Epithelial cell of esophagus (primary cell): ENCODE results near the gene CNTNAP2.

Experiments used
- DNase-seq: peaks from one replicate; pipeline ENCODE4 v3.0.0; 2010; ENCODE audit warnings: low read depth
- H3K4me3 ChIP-seq: 2 replicates; pipeline ENCODE4 v1.5.1; 2011; ENCODE audit warnings: mild to moderate bottlenecking, low read length, control low read depth
- CTCF ChIP-seq: IDR thresholded peaks from 2 replicates; pipeline ENCODE4 v1.5.1; 2011; ENCODE audit warnings: low read depth, mild to moderate bottlenecking, low read length, control low read depth, inconsistent platforms; ENCODE audit not compliant: insufficient read depth; ENCODE audit errors: missing control alignments

The CNTNAP2 gene

DNA sequence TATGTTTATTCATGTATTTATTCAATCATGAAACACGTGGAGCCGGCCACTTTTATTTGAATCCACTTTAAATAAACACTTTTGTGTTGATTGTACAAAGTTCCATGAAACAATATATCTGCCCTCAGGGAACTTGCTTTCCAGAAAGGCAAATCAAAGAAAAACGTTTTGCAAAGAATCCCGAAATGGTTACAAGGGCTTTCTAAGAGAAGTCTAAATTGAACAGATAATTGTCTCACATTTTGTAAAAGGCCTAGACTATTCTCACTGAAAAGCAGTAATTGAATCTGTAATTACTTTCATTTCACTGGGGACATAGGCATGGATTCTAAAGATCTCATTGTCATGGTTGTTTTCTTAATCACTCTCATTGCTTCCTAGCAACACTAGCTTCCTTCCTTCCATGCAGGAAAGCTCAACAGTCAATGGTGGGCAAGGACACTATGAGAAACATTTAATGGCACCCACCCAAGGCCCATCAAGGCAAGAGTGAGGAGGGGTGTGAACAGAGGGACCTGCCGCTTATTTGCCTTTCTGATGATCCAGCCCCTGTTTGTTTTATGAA is 1851.5 kb downstream of the CNTNAP2 start:
- TF ChIP-seq CTCF: no peak
- H3K4me3 ChIP-seq: no peak overlapping the region
- no peak for DNase-seq

- no peak overlapping the region for H3K4me3 ChIP-seq
- TF ChIP-seq CTCF: no peak
- no peak for DNase-seq
These were observed 1855.1 kb downstream of the CNTNAP2 start for GRCh38 chr7:147971606-147972110.

DNA sequence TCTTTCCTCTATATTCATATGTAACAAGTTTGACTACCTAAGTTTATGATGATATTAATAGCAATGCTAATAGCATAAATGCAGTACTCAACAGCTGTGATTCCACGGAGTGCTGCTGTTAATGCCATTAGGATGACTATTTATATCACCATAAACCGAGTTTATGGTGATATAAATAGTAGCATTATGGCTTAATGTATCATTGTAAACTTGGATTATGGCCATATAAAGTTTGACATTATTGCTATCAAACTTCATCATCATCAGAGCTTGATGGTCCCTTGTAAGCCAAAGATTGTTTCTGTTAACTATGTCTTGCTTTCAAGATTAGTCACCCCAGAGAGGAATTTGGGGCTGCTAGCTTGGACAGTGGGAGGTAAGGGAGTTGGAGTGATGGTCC is 1861.6 kb downstream of the CNTNAP2 start:
- no peak for DNase-seq
- H3K4me3 ChIP-seq: no peak overlapping the region
- no peak for TF ChIP-seq CTCF

DNA sequence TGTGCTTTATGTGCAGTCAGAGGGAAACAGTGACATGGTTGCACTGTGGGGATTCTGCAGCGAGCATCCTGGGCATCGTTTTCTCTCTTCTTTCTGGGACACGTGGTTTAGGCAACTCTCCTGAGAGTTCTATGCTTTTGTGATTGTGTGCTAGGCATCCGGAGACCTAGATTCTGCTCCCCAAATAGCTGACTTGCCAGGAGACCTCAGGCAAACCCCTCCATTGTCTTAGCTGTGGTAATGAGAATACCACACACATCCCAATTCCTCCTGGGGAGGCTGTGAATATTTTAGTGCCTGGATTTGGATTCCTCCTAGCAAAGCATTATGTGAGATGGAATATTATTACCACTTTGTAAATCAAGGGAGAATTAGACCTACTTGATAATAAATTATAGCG is 1862.0 kb downstream of the CNTNAP2 start:
- DNase-seq: no peak
- TF ChIP-seq CTCF: no peak
- no peak overlapping the region for H3K4me3 ChIP-seq

DNA sequence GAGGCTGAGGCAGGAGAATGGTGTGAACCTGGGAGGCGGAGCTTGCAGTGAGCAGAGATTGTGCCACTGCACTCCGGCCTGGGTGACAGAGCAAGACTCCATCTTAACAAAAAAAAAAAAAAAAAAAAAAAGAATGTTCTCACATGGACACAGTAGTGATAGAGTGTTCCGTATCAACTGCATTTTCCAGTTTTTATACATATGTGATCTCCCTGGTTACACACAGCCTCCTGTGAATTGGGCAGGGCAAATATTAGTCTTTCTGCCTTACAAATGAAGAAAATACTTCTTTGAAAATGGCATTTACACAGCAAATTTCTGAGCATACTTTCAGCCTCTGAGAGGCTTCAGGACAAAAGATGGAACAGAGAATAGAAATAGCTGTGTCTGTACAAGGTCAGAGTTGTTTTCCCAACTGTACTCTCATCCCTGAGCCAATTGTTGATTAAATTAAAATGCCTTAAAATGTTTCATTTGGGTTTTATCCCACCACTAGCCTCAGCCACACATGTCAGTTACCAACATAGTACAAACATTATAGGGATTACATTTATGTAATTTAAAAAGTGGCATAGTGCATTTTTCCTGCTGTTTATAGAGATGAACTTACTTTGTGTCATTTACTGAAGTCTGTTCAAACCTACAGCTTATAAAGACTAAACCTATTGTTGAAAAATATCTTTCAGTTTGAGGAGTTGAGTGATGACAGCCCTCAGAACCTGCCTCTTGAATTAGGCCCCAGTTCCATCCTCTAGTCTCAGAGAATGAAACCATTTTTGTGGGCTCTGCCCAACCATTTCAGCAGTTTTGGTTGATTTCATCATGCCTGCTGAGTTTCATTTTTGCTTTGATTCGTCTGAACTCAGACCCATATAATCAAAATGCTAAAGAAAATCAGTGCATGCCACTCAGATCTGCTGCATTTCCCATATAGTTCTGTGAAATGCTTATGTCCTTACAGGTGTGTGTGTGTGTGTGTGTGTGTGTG is 1864.5 kb downstream of the CNTNAP2 start:
- no peak overlapping the region for H3K4me3 ChIP-seq
- no peak for TF ChIP-seq CTCF
- no peak for DNase-seq

GRCh38 chr7:147982307-147982706 is 1865.7 kb downstream of the CNTNAP2 start:
- no peak for TF ChIP-seq CTCF
- no peak for DNase-seq
- H3K4me3 ChIP-seq: no peak overlapping the region

- no peak for DNase-seq
- no peak for TF ChIP-seq CTCF
- H3K4me3 ChIP-seq: no peak overlapping the region
These were observed 1867.7 kb downstream of the CNTNAP2 start for GRCh38 chr7:147984265-147984664.
